GM23338 (cell line): ENCODE results near the gene CEACAM21. TPM values are rescaled to one million over a fixed set of nuclear protein-coding genes. Genes with fewer than 3 reads are reported as not detected.

ENCODE experiments used
- ATAC-seq: fragments of 200-7000 bp; cut with Tn5 transposase; 3 replicates; pipeline ENCODE4 v1.9.1; 2020
- DNase-seq: peaks from one replicate; pipeline ENCODE4 v3.0.0-alpha.2; 2015; ENCODE audit warnings: low spot score
- H2AFZ ChIP-seq: fragments of 200-600 bp; sonication (generic); 2 replicates; pipeline ENCODE4 v1.8.0; 2016; ENCODE audit warnings: antibody characterized with exemption, mild to moderate bottlenecking, moderate library complexity
- H3F3A ChIP-seq: fragments of 200-600 bp; sonication (generic); replicated peaks from 2 replicates; pipeline ENCODE4 v1.8.0; 2017; ENCODE audit warnings: antibody characterized with exemption, mixed run types, low read depth
- H3K27ac ChIP-seq: fragments of 200-600 bp; sonication (generic); 2 replicates; pipeline ENCODE4 v1.6.1; 2016; ENCODE audit warnings: low read depth
- H3K27me3 ChIP-seq: fragments of 200-600 bp; sonication (generic); 2 replicates; pipeline ENCODE4 v1.8.0; 2016; ENCODE audit warnings: mild to moderate bottlenecking, mixed run types, moderate library complexity; ENCODE audit not compliant: insufficient read depth
- H3K36me3 ChIP-seq: fragments of 200-600 bp; sonication (generic); 2 replicates; pipeline ENCODE4 v1.8.0; 2016; ENCODE audit warnings: mild to moderate bottlenecking; ENCODE audit not compliant: insufficient read depth
- H3K4me1 ChIP-seq: fragments of 200-600 bp; sonication (generic); 2 replicates; pipeline ENCODE4 v1.8.0; 2016; ENCODE audit warnings: mild to moderate bottlenecking, moderate library complexity; ENCODE audit not compliant: insufficient read depth
- H3K4me2 ChIP-seq: fragments of 200-600 bp; sonication (generic); 2 replicates; pipeline ENCODE4 v1.7.1; 2017; ENCODE audit warnings: mixed run types
- H3K4me3 ChIP-seq: fragments of 200-600 bp; sonication (generic); 2 replicates; pipeline ENCODE4 v1.6.1; 2016; ENCODE audit warnings: mixed run types
- H3K79me2 ChIP-seq: fragments of 200-600 bp; sonication (generic); replicated peaks from 2 replicates; pipeline ENCODE4 v1.8.0; 2017; ENCODE audit warnings: mild to moderate bottlenecking; ENCODE audit not compliant: insufficient read depth
- H3K9me2 ChIP-seq: fragments of 200-600 bp; sonication (generic); 2 replicates; pipeline ENCODE4 v1.8.0; 2017; ENCODE audit not compliant: insufficient read depth
- H4K20me1 ChIP-seq: fragments of 200-600 bp; sonication (generic); replicated peaks from 2 replicates; pipeline ENCODE4 v1.8.0; 2017; ENCODE audit warnings: mild to moderate bottlenecking; ENCODE audit not compliant: insufficient read depth
- H3K27ac Mint-ChIP-seq: 2 replicates; pipeline ENCODE4 v1.8.0; 2020; ENCODE audit warnings: inconsistent platforms, mild to moderate bottlenecking, moderate library complexity, mixed read lengths
- H3K27me3 Mint-ChIP-seq: 3 replicates; pipeline ENCODE4 v1.8.0; 2022; ENCODE audit warnings: low read depth, mild to moderate bottlenecking, moderate library complexity, mixed read lengths, inconsistent platforms; ENCODE audit not compliant: insufficient read depth, poor library complexity
- H3K36me3 Mint-ChIP-seq: 3 replicates; pipeline ENCODE4 v1.8.0; 2021; ENCODE audit warnings: low read depth, mild to moderate bottlenecking, inconsistent platforms, moderate library complexity, mixed read lengths
- H3K4me1 Mint-ChIP-seq: 3 replicates; pipeline ENCODE4 v1.8.0; 2020; ENCODE audit warnings: mild to moderate bottlenecking, inconsistent platforms, mixed read lengths
- H3K4me3 Mint-ChIP-seq: 3 replicates; pipeline ENCODE4 v1.8.0; 2021; ENCODE audit warnings: moderate library complexity, mild to moderate bottlenecking, inconsistent platforms, mixed read lengths
- H3K9me3 Mint-ChIP-seq: 3 replicates; pipeline ENCODE4 v1.8.0; 2020; ENCODE audit warnings: moderate library complexity, mild to moderate bottlenecking, inconsistent platforms, mixed read lengths
- EZH2 ChIP-seq: fragments of 200-600 bp; sonication (generic); IDR thresholded peaks from one replicate; pipeline ENCODE4 v1.8.0; 2017; ENCODE audit warnings: antibody characterized with exemption, mild to moderate bottlenecking, low read depth; ENCODE audit not compliant: unreplicated experiment
- POLR2AphosphoS5 ChIP-seq: IDR thresholded peaks from 2 replicates; pipeline ENCODE4 v1.6.1; 2016; ENCODE audit warnings: antibody characterized with exemption, low read depth
- ZNF331 ChIP-seq: fragments of 250-450 bp; sonication (Bioruptor Pico); IDR thresholded peaks from 2 replicates; pipeline ENCODE4 v1.5.0; 2020; ENCODE audit warnings: low read depth, mild to moderate bottlenecking, moderate library complexity
- polyA plus RNA-seq: library from polyadenylated mRNA; unstranded; fragments of >200 nt; fragmentation: Nextera tagmentation; extraction: Ambion mirVana; gene quantifications from 2 replicates; pipeline ENCODE4 v1.2.1, GENCODE V29; 2016
- total RNA-seq: library from RNA; depleted of rRNA; stranded (reverse); fragments of >200 nt; shearing (Covaris generic); gene quantifications from 2 replicates; pipeline ENCODE4 v1.2.3, GENCODE V29; 2014
- TF ChIP-seq, protein P1 (sequence below), 2 experiments: fragments of 200-600 bp in 1 of 2; sonication (generic) in 1 of 2; conservative IDR thresholded peaks; 2 replicates each; pipeline versions ENCODE4 v1.5.1 to v1.6.1; 2016 to 2017; ENCODE audit warnings: antibody characterized with exemption in 2 of 2, low read depth in 2 of 2, mild to moderate bottlenecking in 2 of 2, moderate library complexity in 1 of 2
- TF ChIP-seq, protein P2 (sequence below): fragments of 250-450 bp; sonication (Bioruptor Pico); IDR thresholded peaks from 2 replicates; pipeline ENCODE4 v1.5.0; 2020; ENCODE audit warnings: mild to moderate bottlenecking, moderate library complexity

The CEACAM21 gene
- total and polyA plus RNA-seq, 2 experiments from 2014 or later: not detected

DNA sequence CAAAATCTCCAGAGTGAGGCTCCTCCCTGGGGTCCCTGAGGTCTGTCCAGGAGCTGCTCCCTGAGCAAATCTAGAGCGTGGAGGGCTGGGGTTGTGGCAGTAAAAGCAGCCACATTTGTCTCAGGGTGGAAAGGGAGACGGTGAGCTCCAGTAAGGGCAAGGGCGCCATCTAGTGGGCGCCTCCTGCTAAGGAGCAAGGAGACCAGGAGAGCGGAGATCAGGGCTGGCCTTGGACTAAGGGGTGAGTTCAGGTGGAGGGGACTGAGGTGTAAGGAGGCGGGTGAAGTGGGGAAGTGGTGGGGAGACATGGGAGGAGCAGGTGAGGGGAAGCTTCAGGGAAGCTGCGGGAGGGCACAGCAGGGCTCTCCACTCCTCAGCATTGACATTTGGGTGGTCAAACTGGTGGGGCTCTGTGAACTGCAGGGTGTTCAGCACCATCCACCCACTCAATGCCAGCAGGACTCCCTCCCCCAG is 5.3 kb upstream of the CEACAM21 start:
- no peak overlapping the region for H3K27ac Mint-ChIP-seq
- no peaks in the 10 kb centered on the region for H3K36me3 Mint-ChIP-seq
- H3K27ac ChIP-seq: no peak overlapping the region
- no peaks in the 10 kb centered on the region for H3K79me2 ChIP-seq
- H3K4me3 Mint-ChIP-seq: no peak overlapping the region
- peak overlapping the region; percentile 89 for H2AFZ ChIP-seq
- peaks cover 37% of the 10 kb centered on the region for H3K27me3 Mint-ChIP-seq
- H3K9me3 Mint-ChIP-seq: no peaks in the 10 kb centered on the region
- no peaks in the 10 kb centered on the region; the same call in 1 of the 2 replicates for H4K20me1 ChIP-seq
- no peaks in the 10 kb centered on the region for H3K9me2 ChIP-seq
- H3K4me2 ChIP-seq: peak overlapping the region; percentile 49; the same call in 1 of the 2 replicates
- peaks cover 66% of the 10 kb centered on the region for H3K27me3 ChIP-seq
- no peaks in the 10 kb centered on the region for H3K36me3 ChIP-seq
- H3K4me3 ChIP-seq: no peak overlapping the region
- H3K4me1 ChIP-seq: 0 out of 2 replicates have a peak, but pooled peaks cover 4% of the 10 kb centered on the region
- peak; percentile 94 for DNase-seq
- ATAC-seq: peak; percentile 99
- H3K4me1 Mint-ChIP-seq: peaks cover 10% of the 10 kb centered on the region; the same call in 2 of the 3 replicates
- H3F3A ChIP-seq: no peaks in the 10 kb centered on the region
- TF ChIP-seq, protein P1, sequence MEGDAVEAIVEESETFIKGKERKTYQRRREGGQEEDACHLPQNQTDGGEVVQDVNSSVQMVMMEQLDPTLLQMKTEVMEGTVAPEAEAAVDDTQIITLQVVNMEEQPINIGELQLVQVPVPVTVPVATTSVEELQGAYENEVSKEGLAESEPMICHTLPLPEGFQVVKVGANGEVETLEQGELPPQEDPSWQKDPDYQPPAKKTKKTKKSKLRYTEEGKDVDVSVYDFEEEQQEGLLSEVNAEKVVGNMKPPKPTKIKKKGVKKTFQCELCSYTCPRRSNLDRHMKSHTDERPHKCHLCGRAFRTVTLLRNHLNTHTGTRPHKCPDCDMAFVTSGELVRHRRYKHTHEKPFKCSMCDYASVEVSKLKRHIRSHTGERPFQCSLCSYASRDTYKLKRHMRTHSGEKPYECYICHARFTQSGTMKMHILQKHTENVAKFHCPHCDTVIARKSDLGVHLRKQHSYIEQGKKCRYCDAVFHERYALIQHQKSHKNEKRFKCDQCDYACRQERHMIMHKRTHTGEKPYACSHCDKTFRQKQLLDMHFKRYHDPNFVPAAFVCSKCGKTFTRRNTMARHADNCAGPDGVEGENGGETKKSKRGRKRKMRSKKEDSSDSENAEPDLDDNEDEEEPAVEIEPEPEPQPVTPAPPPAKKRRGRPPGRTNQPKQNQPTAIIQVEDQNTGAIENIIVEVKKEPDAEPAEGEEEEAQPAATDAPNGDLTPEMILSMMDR (conservative IDR thresholded peaks at IDR 0.05; ENCODE audit: low read depth in 2 of 2): peak; percentile 80 to 94
- no peak for TF ChIP-seq EZH2

DNA sequence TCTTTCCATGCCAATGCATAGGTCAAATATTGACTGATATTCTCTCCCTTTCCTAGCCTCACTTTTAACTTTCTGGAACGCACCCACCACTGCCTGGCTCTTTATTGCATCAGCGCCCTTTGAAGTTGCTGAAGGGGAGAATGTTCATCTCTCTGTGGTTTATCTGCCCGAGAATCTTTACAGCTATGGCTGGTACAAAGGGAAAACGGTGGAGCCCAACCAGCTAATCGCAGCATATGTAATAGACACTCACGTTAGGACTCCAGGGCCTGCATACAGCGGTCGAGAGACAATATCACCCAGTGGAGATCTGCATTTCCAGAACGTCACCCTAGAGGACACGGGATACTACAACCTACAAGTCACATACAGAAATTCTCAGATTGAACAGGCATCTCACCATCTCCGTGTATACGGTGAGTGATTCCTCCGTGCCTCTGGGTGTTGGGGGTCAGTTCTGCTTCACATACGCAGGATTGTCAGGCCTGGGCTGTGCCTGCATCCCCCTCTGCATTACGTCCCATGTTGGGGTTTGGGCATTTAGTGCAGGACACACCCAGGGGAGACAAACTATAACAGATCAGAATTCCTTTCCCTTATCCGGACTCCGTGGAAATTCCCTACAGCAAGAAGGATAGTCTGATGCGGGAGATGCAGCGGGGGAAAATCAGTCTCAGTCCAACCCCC is 1.3 kb downstream of the CEACAM21 start:
- Histone ChIP-seq H4K20me1 (no peaks in the 10 kb centered on the region), H3K4me3 (no peak overlapping the region), H3K9me2 (no peaks in the 10 kb centered on the region), H3K27ac (no peak overlapping the region), H2AFZ (no peak overlapping the region), H3K36me3 (no peaks in the 10 kb centered on the region), H3K27me3 (peaks cover 9% of the 10 kb centered on the region; the same call in 1 of the 2 replicates), H3K4me2 (no peak overlapping the region), H3F3A (no peaks in the 10 kb centered on the region), H3K4me1 (no peaks in the 10 kb centered on the region), H3K79me2 (no peaks in the 10 kb centered on the region)
- Mint-ChIP-seq H3K9me3 (peaks cover 31% of the 10 kb centered on the region), H3K36me3 (peaks cover 17% of the 10 kb centered on the region; the same call in 2 of the 3 replicates), H3K4me3 (no peak overlapping the region), H3K27ac (no peak overlapping the region), H3K27me3 (peaks cover 11% of the 10 kb centered on the region), H3K4me1 (0 out of 3 replicates have a peak, but pooled peaks cover 2% of the 10 kb centered on the region)
- TF ChIP-seq, protein P2, sequence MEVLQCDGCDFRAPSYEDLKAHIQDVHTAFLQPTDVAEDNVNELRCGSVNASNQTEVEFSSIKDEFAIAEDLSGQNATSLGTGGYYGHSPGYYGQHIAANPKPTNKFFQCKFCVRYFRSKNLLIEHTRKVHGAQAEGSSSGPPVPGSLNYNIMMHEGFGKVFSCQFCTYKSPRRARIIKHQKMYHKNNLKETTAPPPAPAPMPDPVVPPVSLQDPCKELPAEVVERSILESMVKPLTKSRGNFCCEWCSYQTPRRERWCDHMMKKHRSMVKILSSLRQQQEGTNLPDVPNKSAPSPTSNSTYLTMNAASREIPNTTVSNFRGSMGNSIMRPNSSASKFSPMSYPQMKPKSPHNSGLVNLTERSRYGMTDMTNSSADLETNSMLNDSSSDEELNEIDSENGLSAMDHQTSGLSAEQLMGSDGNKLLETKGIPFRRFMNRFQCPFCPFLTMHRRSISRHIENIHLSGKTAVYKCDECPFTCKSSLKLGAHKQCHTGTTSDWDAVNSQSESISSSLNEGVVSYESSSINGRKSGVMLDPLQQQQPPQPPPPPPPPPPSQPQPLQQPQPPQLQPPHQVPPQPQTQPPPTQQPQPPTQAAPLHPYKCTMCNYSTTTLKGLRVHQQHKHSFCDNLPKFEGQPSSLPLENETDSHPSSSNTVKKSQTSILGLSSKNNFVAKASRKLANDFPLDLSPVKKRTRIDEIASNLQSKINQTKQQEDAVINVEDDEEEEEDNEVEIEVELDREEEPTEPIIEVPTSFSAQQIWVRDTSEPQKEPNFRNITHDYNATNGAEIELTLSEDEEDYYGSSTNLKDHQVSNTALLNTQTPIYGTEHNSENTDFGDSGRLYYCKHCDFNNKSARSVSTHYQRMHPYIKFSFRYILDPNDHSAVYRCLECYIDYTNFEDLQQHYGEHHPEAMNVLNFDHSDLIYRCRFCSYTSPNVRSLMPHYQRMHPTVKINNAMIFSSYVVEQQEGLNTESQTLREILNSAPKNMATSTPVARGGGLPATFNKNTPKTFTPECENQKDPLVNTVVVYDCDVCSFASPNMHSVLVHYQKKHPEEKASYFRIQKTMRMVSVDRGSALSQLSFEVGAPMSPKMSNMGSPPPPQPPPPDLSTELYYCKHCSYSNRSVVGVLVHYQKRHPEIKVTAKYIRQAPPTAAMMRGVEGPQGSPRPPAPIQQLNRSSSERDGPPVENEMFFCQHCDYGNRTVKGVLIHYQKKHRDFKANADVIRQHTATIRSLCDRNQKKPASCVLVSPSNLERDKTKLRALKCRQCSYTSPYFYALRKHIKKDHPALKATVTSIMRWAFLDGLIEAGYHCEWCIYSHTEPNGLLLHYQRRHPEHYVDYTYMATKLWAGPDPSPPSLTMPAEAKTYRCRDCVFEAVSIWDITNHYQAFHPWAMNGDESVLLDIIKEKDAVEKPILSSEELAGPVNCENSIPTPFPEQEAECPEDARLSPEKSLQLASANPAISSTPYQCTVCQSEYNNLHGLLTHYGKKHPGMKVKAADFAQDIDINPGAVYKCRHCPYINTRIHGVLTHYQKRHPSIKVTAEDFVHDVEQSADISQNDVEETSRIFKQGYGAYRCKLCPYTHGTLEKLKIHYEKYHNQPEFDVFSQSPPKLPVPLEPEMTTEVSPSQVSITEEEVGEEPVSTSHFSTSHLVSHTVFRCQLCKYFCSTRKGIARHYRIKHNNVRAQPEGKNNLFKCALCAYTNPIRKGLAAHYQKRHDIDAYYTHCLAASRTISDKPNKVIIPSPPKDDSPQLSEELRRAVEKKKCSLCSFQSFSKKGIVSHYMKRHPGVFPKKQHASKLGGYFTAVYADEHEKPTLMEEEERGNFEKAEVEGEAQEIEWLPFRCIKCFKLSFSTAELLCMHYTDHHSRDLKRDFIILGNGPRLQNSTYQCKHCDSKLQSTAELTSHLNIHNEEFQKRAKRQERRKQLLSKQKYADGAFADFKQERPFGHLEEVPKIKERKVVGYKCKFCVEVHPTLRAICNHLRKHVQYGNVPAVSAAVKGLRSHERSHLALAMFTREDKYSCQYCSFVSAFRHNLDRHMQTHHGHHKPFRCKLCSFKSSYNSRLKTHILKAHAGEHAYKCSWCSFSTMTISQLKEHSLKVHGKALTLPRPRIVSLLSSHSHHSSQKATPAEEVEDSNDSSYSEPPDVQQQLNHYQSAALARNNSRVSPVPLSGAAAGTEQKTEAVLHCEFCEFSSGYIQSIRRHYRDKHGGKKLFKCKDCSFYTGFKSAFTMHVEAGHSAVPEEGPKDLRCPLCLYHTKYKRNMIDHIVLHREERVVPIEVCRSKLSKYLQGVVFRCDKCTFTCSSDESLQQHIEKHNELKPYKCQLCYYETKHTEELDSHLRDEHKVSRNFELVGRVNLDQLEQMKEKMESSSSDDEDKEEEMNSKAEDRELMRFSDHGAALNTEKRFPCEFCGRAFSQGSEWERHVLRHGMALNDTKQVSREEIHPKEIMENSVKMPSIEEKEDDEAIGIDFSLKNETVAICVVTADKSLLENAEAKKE (CRISPR knock-in tag): no peak
- no peak for TF ChIP-seq ZNF331 (CRISPR knock-in tag)
- no peak for TF ChIP-seq POLR2AphosphoS5
- TF ChIP-seq, protein P1 (conservative IDR thresholded peaks at IDR 0.05; ENCODE audit: low read depth in 2 of 2): no peak
- no peak for ATAC-seq
- DNase-seq: no peak
